Measurements from ENCODE around the gene PMFBP1.

DNA sequence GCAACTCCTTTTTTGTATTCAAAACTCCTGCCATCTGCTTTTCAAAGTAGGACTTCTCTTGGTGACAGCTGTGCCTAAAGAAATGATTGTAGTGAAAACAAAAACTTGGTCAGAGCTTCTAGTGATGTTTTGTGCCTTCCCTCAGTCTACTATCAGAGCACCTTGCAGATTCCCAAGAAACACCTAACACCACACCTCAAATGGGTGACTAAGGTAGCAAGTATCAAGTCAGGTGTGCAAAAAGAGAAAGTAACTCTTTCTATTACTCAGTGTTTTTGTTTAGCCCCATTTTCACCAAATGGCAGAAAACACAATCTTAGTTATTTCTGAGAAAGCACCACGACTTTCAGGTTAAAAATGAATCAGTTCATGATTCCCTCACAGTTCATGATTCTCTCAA, 2.0 kb upstream of the PMFBP1 start:
- no peak for TF ChIP-seq FOXA1 (IDR thresholded peaks at IDR 0.05)
- no peak for TF ChIP-seq FOXM1 (IDR thresholded peaks at IDR 0.05; ENCODE audit: borderline replicate concordance)
- no peak for TF ChIP-seq BHLHE40 (IDR thresholded peaks at IDR 0.05; ENCODE audit: borderline replicate concordance)
- TF ChIP-seq CTBP1 (IDR thresholded peaks at IDR 0.05; ENCODE audit: borderline replicate concordance) = no peak
- no peak for TF ChIP-seq L3MBTL2 (conservative IDR thresholded peaks at IDR 0.05)
- no peak for TF ChIP-seq FOXK2 (IDR thresholded peaks at IDR 0.05)
- TF ChIP-seq SP1 (IDR thresholded peaks at IDR 0.05) = no peak
- TF ChIP-seq ZNF384 (IDR thresholded peaks at IDR 0.05) = no peak
